Measurements from ENCODE around the gene POFUT1.

GRCh38 chr20:32236048-32236533 lies 28.4 kb downstream of the POFUT1 start:
- TF ChIP-seq CTCF (IDR thresholded peaks at IDR 0.05; ENCODE audit: extremely low read depth in 1 of 2, insufficient read depth in 1 of 2, low read depth in 1 of 2, low read length in 2 of 2) (no peak), GATA2 (IDR thresholded peaks at IDR 0.05; ENCODE audit: insufficient read depth, insufficient read length, low read depth, low read length) (no peak), MAX (IDR thresholded peaks at IDR 0.05; ENCODE audit: insufficient read depth, insufficient read length) (no peak), POLR2AphosphoS5 (IDR thresholded peaks at IDR 0.05; ENCODE audit: insufficient read depth, low read depth, low read length) (no peak), POLR2A (IDR thresholded peaks at IDR 0.05; ENCODE audit: low read depth, low read length) (no peak)
